Measurements from ENCODE around the gene RSPH6A.
A peak's percentile ranks its signal among the peaks of the same experiment; 100 is the strongest.

RSPH6A gene

DNA sequence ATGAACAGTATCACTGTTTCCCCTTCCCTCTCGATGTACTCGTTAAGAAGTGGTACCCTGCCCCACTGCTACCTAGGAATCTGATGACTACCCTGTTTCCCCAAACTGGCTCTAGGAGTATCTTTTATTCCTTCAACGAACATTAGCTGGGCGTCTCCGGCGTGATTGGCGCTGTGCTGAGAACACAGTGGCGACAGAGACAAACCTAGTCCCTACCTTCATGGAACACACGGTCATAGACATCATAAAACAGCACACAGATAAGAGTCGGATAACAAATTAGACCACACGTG lies 47.1 kb upstream of the RSPH6A start:
- TF ChIP-seq, protein P1, sequence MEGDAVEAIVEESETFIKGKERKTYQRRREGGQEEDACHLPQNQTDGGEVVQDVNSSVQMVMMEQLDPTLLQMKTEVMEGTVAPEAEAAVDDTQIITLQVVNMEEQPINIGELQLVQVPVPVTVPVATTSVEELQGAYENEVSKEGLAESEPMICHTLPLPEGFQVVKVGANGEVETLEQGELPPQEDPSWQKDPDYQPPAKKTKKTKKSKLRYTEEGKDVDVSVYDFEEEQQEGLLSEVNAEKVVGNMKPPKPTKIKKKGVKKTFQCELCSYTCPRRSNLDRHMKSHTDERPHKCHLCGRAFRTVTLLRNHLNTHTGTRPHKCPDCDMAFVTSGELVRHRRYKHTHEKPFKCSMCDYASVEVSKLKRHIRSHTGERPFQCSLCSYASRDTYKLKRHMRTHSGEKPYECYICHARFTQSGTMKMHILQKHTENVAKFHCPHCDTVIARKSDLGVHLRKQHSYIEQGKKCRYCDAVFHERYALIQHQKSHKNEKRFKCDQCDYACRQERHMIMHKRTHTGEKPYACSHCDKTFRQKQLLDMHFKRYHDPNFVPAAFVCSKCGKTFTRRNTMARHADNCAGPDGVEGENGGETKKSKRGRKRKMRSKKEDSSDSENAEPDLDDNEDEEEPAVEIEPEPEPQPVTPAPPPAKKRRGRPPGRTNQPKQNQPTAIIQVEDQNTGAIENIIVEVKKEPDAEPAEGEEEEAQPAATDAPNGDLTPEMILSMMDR (IDR thresholded peaks at IDR 0.05; ENCODE audit: insufficient read depth, low read length, poor library complexity, severe bottlenecking): no peak
- H3K4me3 ChIP-seq (replicated peaks; ENCODE audit: low read depth, low read length): peak overlapping the region; percentile 80
- peaks cover 3% of the 10 kb centered on the region for H3K27me3 ChIP-seq (replicated peaks; ENCODE audit: control insufficient read depth, insufficient read depth, low read length)
- H3K36me3 ChIP-seq (ENCODE audit: control insufficient read depth, insufficient read depth, low read length): peaks cover 5% of the 10 kb centered on the region
- no peak for DNase-seq (ENCODE audit: extremely low read depth, insufficient read length)

DNA sequence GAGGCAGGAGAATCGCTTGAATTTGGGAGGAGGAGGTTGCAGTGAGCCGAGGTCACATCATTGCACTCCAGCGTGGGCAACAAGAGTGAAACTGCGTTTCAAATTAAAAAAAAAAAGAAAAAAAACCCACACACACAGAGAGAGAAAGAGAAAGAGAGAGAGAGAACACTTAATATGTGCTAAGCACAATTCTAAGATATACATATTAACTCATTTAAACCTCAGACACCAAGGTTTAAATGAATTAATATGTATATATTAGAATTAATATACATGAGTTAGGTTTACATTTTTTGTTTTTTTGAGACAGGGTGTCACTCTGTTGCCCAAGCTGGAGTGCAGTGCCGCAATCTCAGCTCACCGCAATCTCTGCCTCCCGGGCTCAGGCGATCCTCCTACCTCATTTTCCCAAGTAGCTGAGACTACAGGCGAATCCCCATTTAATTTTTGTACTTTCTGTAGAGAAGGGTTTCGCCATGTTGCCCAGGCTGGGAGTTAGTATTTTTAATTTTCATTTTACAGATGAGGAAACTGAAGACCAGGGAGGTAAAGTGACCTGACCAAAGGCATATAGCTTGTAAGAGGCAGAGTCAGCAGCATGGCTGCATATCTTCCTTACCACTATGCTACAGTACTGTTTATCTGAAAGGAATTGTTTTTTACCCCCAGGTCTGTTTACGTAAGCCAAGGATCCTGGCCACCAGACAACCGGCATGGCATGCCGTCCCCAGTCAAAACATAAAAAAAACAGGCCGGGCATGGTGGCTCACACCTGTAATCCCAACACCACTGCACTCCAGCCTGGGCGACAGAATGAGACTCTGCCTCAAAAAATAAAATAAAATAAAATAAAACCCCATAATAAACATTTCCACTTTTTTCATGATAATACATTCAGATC lies 45.5 kb upstream of the RSPH6A start:
- Histone ChIP-seq H3K4me3 (replicated peaks; ENCODE audit: low read depth, low read length) (peak overlapping the region; percentile 80), H3K27me3 (replicated peaks; ENCODE audit: control insufficient read depth, insufficient read depth, low read length) (peaks cover 3% of the 10 kb centered on the region), H3K36me3 (ENCODE audit: control insufficient read depth, insufficient read depth, low read length) (peaks cover 5% of the 10 kb centered on the region)
- TF ChIP-seq, protein P1 (IDR thresholded peaks at IDR 0.05; ENCODE audit: insufficient read depth, low read length, poor library complexity, severe bottlenecking): no peak
- no peak for DNase-seq (ENCODE audit: extremely low read depth, insufficient read length)

DNA sequence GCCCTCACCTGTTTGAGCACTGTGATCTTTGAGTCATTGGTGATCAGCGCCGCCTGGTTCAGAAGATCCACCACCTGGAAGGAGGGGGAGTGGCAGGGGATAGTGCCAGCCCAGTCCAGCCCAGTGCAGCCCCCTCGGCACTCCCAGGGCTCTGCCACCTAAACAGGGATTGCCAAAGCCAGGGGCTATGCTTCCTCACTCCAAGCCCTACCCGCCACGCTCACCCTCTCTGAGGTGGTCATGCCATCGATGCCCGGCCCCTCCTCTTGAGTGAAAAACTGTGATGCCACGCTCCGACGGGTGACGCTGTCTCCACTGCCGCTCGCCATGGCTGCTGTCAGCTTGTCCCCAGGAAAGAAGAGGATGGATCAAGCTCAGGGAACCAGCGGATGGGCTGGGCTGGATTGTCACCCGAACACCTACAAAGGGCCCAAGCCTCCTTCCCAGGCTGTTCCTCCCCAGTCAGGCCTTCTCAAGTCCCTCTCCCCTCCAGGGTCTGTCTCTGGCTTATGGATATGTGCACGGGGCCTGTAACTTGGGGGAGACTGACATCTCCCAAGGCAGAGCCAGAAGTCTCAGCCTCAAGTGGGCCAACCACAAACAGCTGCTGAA lies 39.2 kb upstream of the RSPH6A start:
- no peaks in the 10 kb centered on the region for H3K27me3 ChIP-seq (replicated peaks; ENCODE audit: control insufficient read depth, insufficient read depth, low read length)
- H3K4me3 ChIP-seq (replicated peaks; ENCODE audit: low read depth, low read length): no peak overlapping the region
- no peak for DNase-seq (ENCODE audit: extremely low read depth, insufficient read length)
- TF ChIP-seq, protein P1 (IDR thresholded peaks at IDR 0.05; ENCODE audit: insufficient read depth, low read length, poor library complexity, severe bottlenecking): no peak
- peaks cover 30% of the 10 kb centered on the region for H3K36me3 ChIP-seq (ENCODE audit: control insufficient read depth, insufficient read depth, low read length)

DNA sequence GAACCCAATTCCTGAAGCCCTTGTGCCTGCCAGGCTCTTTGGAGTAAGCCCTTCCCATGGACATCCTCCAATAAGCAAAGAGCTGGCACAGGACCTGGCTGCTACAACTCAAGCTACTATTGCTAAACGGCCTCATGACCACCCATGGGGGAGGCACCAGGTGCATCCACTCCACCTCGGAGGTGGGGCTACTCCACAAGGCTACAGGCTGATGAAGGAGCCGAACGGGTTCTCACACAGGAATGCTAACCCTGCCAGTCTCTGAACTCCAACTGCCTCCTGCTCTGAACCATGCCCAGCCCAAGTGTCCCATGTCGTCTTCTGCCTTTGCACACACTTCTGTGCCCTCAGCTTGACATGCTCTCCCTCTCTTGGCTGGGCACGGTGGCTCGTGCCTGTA lies 37.9 kb upstream of the RSPH6A start:
- TF ChIP-seq, protein P1 (IDR thresholded peaks at IDR 0.05; ENCODE audit: insufficient read depth, low read length, poor library complexity, severe bottlenecking): no peak
- DNase-seq (ENCODE audit: extremely low read depth, insufficient read length): no peak
- Histone ChIP-seq H3K27me3 (replicated peaks; ENCODE audit: control insufficient read depth, insufficient read depth, low read length) (no peaks in the 10 kb centered on the region), H3K36me3 (ENCODE audit: control insufficient read depth, insufficient read depth, low read length) (peaks cover 35% of the 10 kb centered on the region), H3K4me3 (replicated peaks; ENCODE audit: low read depth, low read length) (no peak overlapping the region)

DNA sequence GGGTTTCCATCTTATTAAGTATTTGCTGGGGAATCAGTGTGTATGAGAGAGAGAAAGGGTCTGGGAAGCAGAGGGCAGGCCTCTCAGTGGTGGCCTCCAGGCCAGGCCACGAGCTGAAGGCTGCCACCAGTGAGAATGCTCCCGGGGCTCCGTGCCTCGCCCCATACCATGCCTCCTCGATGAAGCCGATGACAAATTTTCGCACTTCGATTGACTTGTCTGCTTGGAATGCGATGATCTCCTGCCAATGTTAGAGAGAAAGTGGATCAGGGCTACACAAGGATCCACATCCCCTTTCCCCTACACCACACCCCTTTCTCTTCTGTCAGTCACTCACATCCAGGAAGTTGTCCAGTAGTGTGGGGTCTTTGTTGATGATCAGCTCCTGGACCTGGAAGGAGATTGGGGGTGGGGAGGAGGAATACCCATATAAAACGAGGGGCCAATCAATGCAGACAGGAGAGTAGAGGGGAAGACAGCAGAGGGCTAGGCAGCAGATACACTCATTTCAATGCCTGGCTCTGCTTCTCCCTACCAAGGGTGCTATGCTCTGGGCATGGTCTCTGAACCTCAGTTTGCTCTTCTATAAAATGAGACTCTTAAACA lies 37.1 kb upstream of the RSPH6A start:
- peaks cover 42% of the 10 kb centered on the region for H3K36me3 ChIP-seq (ENCODE audit: control insufficient read depth, insufficient read depth, low read length)
- DNase-seq (ENCODE audit: extremely low read depth, insufficient read length): no peak
- TF ChIP-seq, protein P1 (IDR thresholded peaks at IDR 0.05; ENCODE audit: insufficient read depth, low read length, poor library complexity, severe bottlenecking): no peak

More for the DNA sequence above, 37.1 kb upstream of the RSPH6A start:
- H3K4me3 ChIP-seq (replicated peaks; ENCODE audit: low read depth, low read length): no peak overlapping the region
- no peaks in the 10 kb centered on the region for H3K27me3 ChIP-seq (replicated peaks; ENCODE audit: control insufficient read depth, insufficient read depth, low read length)

All from GM06990 (cell line).